Endothelial cell of umbilical vein (primary cell): ENCODE results near the gene STRIP2. TPM values are rescaled to one million over a fixed set of nuclear protein-coding genes. Genes with fewer than 3 reads are reported as not detected.

Source experiments
- BruUV-seq: library from RNA; stranded (reverse); fragments of 400-500 nt; replicated peaks from 2 replicates; lab custom pipeline; 2021; lab: Mats Ljungman, UMichigan
- CTCF ChIA-PET: fragments of 300-600, 350-600 bp; sonication (Branson Sonifier 250); formaldehyde crosslinking; loops from one replicate; lab custom pipeline; 2021; ENCODE audit warnings: antibody characterized with exemption, inconsistent platforms; lab: Charles Lee
- POLR2A ChIA-PET: fragments of 300-600, 350-600 bp; sonication (Branson Sonifier 250); formaldehyde crosslinking; loops from one replicate; lab custom pipeline; 2021; ENCODE audit warnings: antibody characterized with exemption, inconsistent platforms; lab: Charles Lee
- DNase-seq: peaks from one replicate; pipeline ENCODE4 v3.0.0-alpha.2; 2011; ENCODE audit warnings: low read depth, low spot score
- FAIRE-seq: peaks from 2 replicates; lab custom pipeline; 2011; peaks lifted over from hg19 to GRCh38; lab: Jason Lieb, UNC
- H2AFZ ChIP-seq: 2 replicates; pipeline ENCODE4 v1.6.0; 2012; ENCODE audit warnings: low read depth, low read length, control low read depth, inconsistent platforms
- H3K27ac ChIP-seq: 2 replicates; pipeline ENCODE4 v1.5.1; 2011; ENCODE audit warnings: low read depth, mild to moderate bottlenecking, control low read depth, low read length, moderate library complexity; ENCODE audit not compliant: insufficient read depth
- H3K27me3 ChIP-seq, 2 experiments: 2 replicates each; pipeline versions ENCODE4 v1.6.0 to v1.6.1; 2011; ENCODE audit warnings: low read length in 2 of 2, mixed read lengths in 1 of 2; ENCODE audit not compliant: control insufficient read depth in 2 of 2, insufficient read depth in 2 of 2
- H3K36me3 ChIP-seq, 2 experiments: 2 replicates in 1 of 2; 3 replicates in 1 of 2; pipeline ENCODE4 v1.5.1; 2011; ENCODE audit warnings: low read length in 2 of 2, mild to moderate bottlenecking in 1 of 2, moderate library complexity in 1 of 2; ENCODE audit not compliant: control insufficient read depth in 2 of 2, insufficient read depth in 2 of 2; ENCODE audit errors: extremely low read depth in 1 of 2
- H3K4me1 ChIP-seq: 3 replicates; pipeline ENCODE4 v1.5.1; 2011; ENCODE audit warnings: mild to moderate bottlenecking, low read length; ENCODE audit not compliant: control insufficient read depth, insufficient read depth; ENCODE audit errors: extremely low read depth
- H3K4me2 ChIP-seq: 2 replicates; pipeline ENCODE4 v1.6.1; 2011; ENCODE audit warnings: low read length, control low read depth, mixed read lengths; ENCODE audit not compliant: insufficient read depth
- H3K4me3 ChIP-seq, 3 experiments: fragments of 200-600 bp in 1 of 3; sonication (generic), shearing (Covaris generic) in 1 of 3; replicated peaks in 1 of 3; 2 replicates each; pipeline ENCODE4 v1.5.1; 2011 to 2016; ENCODE audit warnings: control low read depth in 3 of 3, low read length in 3 of 3, mild to moderate bottlenecking in 2 of 3, inconsistent platforms in 1 of 3, low read depth in 1 of 3, moderate library complexity in 1 of 3; ENCODE audit not compliant: insufficient read depth in 1 of 3
- H3K79me2 ChIP-seq: 2 replicates; pipeline ENCODE4 v1.6.0; 2012; ENCODE audit warnings: low read length, inconsistent platforms; ENCODE audit not compliant: control insufficient read depth, insufficient read depth
- H3K9ac ChIP-seq: replicated peaks from 2 replicates; pipeline ENCODE3; 2011; ENCODE audit warnings: low read length, control low read depth; ENCODE audit not compliant: insufficient read depth; ENCODE audit errors: extremely low read depth
- H3K9me1 ChIP-seq: replicated peaks from 3 replicates; pipeline ENCODE4 v1.6.0; 2011; ENCODE audit warnings: mild to moderate bottlenecking, low read length; ENCODE audit not compliant: control insufficient read depth, insufficient read depth; ENCODE audit errors: extremely low read depth
- H3K9me3 ChIP-seq: replicated peaks from 2 replicates; pipeline ENCODE4 v1.5.1; 2012; ENCODE audit warnings: low read length, inconsistent platforms; ENCODE audit not compliant: control insufficient read depth, insufficient read depth
- H4K20me1 ChIP-seq: replicated peaks from 2 replicates; pipeline ENCODE3; 2011; ENCODE audit warnings: mild to moderate bottlenecking, low read length; ENCODE audit not compliant: control insufficient read depth, insufficient read depth; ENCODE audit errors: extremely low read depth
- EZH2 ChIP-seq: IDR thresholded peaks from 2 replicates; pipeline ENCODE4 v1.6.1; 2012; ENCODE audit warnings: borderline replicate concordance, low read depth, mild to moderate bottlenecking, moderate library complexity, low read length, inconsistent platforms; ENCODE audit not compliant: severe bottlenecking
- FOS ChIP-seq: IDR thresholded peaks from 2 replicates; pipeline ENCODE4 v1.6.1; 2011; ENCODE audit warnings: mild to moderate bottlenecking, low read length, moderate library complexity, borderline replicate concordance; ENCODE audit not compliant: insufficient read depth
- GATA2 ChIP-seq: IDR thresholded peaks from 2 replicates; pipeline ENCODE4 v1.7.0; 2011; ENCODE audit warnings: low read depth, mild to moderate bottlenecking, moderate library complexity, mixed read lengths, low read length; ENCODE audit not compliant: insufficient read length, insufficient read depth
- JUN ChIP-seq: IDR thresholded peaks from 2 replicates; pipeline ENCODE4 v1.6.1; 2011; ENCODE audit warnings: borderline replicate concordance, low read depth; ENCODE audit not compliant: insufficient read length, insufficient read depth
- MYC ChIP-seq: IDR thresholded peaks from one replicate; pipeline ENCODE4 v1.6.1; 2011; ENCODE audit warnings: mild to moderate bottlenecking, low read depth, low read length
- POLR2A ChIP-seq: IDR thresholded peaks from 2 replicates; pipeline ENCODE4 v1.6.1; 2012; ENCODE audit warnings: low read depth, mild to moderate bottlenecking, control low read depth, low read length
- POLR2AphosphoS5 ChIP-seq: IDR thresholded peaks from 2 replicates; pipeline ENCODE4 v1.6.1; 2012; ENCODE audit warnings: low read depth, mild to moderate bottlenecking, control low read depth, low read length, moderate library complexity; ENCODE audit not compliant: insufficient read depth
- dilution Hi-C: fragments of 300-500 bp; cut with MboI; formaldehyde crosslinking; loops from one replicate; pipeline ENCODE4 v1.15.0; 2019; ENCODE audit warnings: low sequenced_read_pairs; ENCODE audit not compliant: extremely low pct_ligation_motif_present
- intact Hi-C: fragments of 100-400 bp; cut with micrococcal nuclease; formaldehyde crosslinking; loops from one replicate; pipeline ENCODE4 v1.10.0; 2022
- polyA plus RNA-seq, 4 experiments: library from polyadenylated mRNA; depleted of rRNA in 3 of 4; stranded (reverse) in 3 of 4; unstranded in 1 of 4; fragments of >200 nt; gene quantifications; 2 replicates each; pipeline versions ENCODE4 v1.2.1 to v1.2.3, GENCODE V29; 2011 to 2012; ENCODE audit warnings: missing spikeins in 1 of 4
- total RNA-seq: library from RNA; stranded (reverse); gene quantifications from 2 replicates; pipeline ENCODE4 v1.2.3, GENCODE V29; 2021
- TF ChIP-seq, protein P1 (sequence below): IDR thresholded peaks from 2 replicates; pipeline ENCODE4 v1.6.1; 2011; ENCODE audit not compliant: insufficient read depth, insufficient read length
- TF ChIP-seq, protein P2 (sequence below), 2 donors: IDR thresholded peaks; 1 replicate in 1 of 2; 2 replicates in 1 of 2; pipeline ENCODE4 v1.5.1; 2011; ENCODE audit warnings: low read length in 2 of 2, mild to moderate bottlenecking in 2 of 2, moderate library complexity in 2 of 2, control low read depth in 1 of 2, inconsistent platforms in 1 of 2, low read depth in 1 of 2; ENCODE audit not compliant: insufficient read depth in 1 of 2; ENCODE audit errors: extremely low read depth in 1 of 2

Gene STRIP2
- total and polyA plus RNA-seq, 2 donors (not counting 3 experiments of a cell fraction or from before 2014, with no cell fraction given), result 3.4 to 10.0 TPM

GRCh38 chr7:129464194-129464593 is 30.0 kb downstream of the STRIP2 start:
- no peak for FAIRE-seq
- Histone ChIP-seq H3K9me1 (no peaks in the 10 kb centered on the region), H3K4me2 (no peak overlapping the region), H3K4me3 (no peak overlapping the region), H2AFZ (no peak overlapping the region), H3K79me2 (no peaks in the 10 kb centered on the region), H3K4me1 (no peaks in the 10 kb centered on the region), H3K27ac (no peak overlapping the region), H3K9me3 (no peaks in the 10 kb centered on the region), H3K27me3 (no peaks in the 10 kb centered on the region), H3K36me3 (peaks cover 2 to 5% of the 10 kb centered on the region in 2 experiments), H4K20me1 (no peaks in the 10 kb centered on the region), H3K9ac (no peak overlapping the region)
- CTCF ChIA-PET, result interaction anchor here (0.7 to 11.6 kb wide), 6 partner anchors 12 to 240 kb away, joined by 3 to 321 read pairs (median 4); no protein-coding TSS in a partner anchor
- dilution Hi-C loops, result no loop called here
- POLR2A ChIA-PET, result no interaction called here
- no peak for DNase-seq
- BruUV-seq, result no TSS peak
- intact Hi-C loops, result no loop called here
- TF ChIP-seq POLR2AphosphoS5, result no peak
- no peak for TF ChIP-seq POLR2A
- TF ChIP-seq EZH2, result no peak
- TF ChIP-seq GATA2, result no peak
- TF ChIP-seq, protein P1, sequence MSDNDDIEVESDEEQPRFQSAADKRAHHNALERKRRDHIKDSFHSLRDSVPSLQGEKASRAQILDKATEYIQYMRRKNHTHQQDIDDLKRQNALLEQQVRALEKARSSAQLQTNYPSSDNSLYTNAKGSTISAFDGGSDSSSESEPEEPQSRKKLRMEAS, result no peak
- no peak for TF ChIP-seq JUN
- no peak for TF ChIP-seq MYC
- TF ChIP-seq, protein P2, sequence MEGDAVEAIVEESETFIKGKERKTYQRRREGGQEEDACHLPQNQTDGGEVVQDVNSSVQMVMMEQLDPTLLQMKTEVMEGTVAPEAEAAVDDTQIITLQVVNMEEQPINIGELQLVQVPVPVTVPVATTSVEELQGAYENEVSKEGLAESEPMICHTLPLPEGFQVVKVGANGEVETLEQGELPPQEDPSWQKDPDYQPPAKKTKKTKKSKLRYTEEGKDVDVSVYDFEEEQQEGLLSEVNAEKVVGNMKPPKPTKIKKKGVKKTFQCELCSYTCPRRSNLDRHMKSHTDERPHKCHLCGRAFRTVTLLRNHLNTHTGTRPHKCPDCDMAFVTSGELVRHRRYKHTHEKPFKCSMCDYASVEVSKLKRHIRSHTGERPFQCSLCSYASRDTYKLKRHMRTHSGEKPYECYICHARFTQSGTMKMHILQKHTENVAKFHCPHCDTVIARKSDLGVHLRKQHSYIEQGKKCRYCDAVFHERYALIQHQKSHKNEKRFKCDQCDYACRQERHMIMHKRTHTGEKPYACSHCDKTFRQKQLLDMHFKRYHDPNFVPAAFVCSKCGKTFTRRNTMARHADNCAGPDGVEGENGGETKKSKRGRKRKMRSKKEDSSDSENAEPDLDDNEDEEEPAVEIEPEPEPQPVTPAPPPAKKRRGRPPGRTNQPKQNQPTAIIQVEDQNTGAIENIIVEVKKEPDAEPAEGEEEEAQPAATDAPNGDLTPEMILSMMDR (IDR thresholded peaks at IDR 0.05; ENCODE audit: extremely low read depth in 1 of 2, insufficient read depth in 1 of 2, low read depth in 1 of 2, low read length in 2 of 2), result no peak
- no peak for TF ChIP-seq FOS
